ENCODE results near the gene NHSL2. TPM values are rescaled to one million over a fixed set of nuclear protein-coding genes. Genes with fewer than 3 reads are reported as not detected.

Gene NHSL2
- total and polyA plus RNA-seq, 2 of the 13 experiments (the other 11 are each of a cell fraction or from before 2014, with no cell fraction given): not detected

DNA sequence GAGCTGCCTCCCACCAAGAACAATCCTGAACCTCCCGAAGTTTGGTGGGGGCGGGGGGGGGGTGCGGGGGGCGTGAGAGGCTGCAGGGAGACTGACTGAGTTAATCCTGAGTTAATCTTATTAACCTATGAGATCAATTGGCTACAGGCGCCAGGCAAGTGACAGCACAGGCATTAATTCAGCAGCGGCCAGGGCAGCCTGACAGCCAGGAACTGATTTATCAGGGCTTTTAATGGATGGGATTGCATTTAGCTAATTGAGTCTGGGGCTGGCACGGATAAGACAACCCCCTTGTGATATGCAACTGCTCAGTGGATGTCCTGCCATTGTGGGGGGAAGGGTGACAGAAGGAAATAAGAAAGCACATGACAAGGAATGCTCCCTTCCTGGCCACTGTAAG lies 204.7 kb downstream of the NHSL2 start (continued):
- TF ChIP-seq, protein P1, sequence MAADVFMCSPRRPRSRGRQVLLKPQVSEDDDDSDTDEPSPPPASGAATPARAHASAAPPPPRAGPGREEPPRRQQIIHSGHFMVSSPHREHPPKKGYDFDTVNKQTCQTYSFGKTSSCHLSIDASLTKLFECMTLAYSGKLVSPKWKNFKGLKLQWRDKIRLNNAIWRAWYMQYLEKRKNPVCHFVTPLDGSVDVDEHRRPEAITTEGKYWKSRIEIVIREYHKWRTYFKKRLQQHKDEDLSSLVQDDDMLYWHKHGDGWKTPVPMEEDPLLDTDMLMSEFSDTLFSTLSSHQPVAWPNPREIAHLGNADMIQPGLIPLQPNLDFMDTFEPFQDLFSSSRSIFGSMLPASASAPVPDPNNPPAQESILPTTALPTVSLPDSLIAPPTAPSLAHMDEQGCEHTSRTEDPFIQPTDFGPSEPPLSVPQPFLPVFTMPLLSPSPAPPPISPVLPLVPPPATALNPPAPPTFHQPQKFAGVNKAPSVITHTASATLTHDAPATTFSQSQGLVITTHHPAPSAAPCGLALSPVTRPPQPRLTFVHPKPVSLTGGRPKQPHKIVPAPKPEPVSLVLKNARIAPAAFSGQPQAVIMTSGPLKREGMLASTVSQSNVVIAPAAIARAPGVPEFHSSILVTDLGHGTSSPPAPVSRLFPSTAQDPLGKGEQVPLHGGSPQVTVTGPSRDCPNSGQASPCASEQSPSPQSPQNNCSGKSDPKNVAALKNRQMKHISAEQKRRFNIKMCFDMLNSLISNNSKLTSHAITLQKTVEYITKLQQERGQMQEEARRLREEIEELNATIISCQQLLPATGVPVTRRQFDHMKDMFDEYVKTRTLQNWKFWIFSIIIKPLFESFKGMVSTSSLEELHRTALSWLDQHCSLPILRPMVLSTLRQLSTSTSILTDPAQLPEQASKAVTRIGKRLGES (CRISPR knock-in tag; IDR thresholded peaks at IDR 0.05; ENCODE audit: borderline replicate concordance): no peak
- TF ChIP-seq, protein P2, sequence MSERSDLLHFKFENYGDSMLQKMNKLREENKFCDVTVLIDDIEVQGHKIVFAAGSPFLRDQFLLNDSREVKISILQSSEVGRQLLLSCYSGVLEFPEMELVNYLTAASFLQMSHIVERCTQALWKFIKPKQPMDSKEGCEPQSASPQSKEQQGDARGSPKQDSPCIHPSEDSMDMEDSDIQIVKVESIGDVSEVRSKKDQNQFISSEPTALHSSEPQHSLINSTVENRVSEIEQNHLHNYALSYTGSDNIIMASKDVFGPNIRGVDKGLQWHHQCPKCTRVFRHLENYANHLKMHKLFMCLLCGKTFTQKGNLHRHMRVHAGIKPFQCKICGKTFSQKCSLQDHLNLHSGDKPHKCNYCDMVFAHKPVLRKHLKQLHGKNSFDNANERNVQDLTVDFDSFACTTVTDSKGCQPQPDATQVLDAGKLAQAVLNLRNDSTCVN (CRISPR knock-in tag; IDR thresholded peaks at IDR 0.05; ENCODE audit: borderline replicate concordance): no peak
- no peak for TF ChIP-seq TMF1 (CRISPR knock-in tag; IDR thresholded peaks at IDR 0.05; ENCODE audit: low read depth)
- TF ChIP-seq, protein P3, sequence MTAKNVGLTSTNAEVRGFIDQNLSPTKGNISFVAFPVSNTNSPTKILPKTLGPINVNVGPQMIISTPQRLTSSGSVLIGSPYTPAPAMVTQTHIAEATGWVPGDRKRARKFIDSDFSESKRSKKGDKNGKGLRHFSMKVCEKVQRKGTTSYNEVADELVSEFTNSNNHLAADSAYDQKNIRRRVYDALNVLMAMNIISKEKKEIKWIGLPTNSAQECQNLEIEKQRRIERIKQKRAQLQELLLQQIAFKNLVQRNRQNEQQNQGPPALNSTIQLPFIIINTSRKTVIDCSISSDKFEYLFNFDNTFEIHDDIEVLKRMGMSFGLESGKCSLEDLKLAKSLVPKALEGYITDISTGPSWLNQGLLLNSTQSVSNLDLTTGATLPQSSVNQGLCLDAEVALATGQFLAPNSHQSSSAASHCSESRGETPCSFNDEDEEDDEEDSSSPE (CRISPR knock-in tag; IDR thresholded peaks at IDR 0.05): no peak
- no peak for TF ChIP-seq GLI4 (CRISPR knock-in tag; IDR thresholded peaks at IDR 0.05; ENCODE audit: borderline replicate concordance)
- no peak for TF ChIP-seq ZNF350 (CRISPR knock-in tag; IDR thresholded peaks at IDR 0.05; ENCODE audit: borderline replicate concordance, low read depth)
- no peak for TF ChIP-seq MXD4 (CRISPR knock-in tag; IDR thresholded peaks at IDR 0.05)

Data from HepG2 (cell line).